ENCODE results near the gene POLR1E. TPM values are rescaled to one million over a fixed set of nuclear protein-coding genes. Genes with fewer than 3 reads are reported as not detected.
A peak's percentile ranks its signal among the peaks of the same experiment; 100 is the strongest.

The POLR1E gene
- total and polyA plus RNA-seq, 5 donors from 2014 or later: 11.2 to 26.9 (median 13.9) TPM

- peak in 1 of 3 donors; percentile 30 for DNase-seq
- ATAC-seq (ENCODE audit: low read depth in 2 of 2): no peak
- no peak overlapping the region for H3K27ac ChIP-seq (ENCODE audit: insufficient read depth, low read length, poor library complexity, severe bottlenecking)
These were observed 29.3 kb downstream of the POLR1E start for GRCh38 chr9:37514999-37515398.

GRCh38 chr9:37515620-37516258, 30.0 kb downstream of the POLR1E start:
- no peaks in the 10 kb centered on the region for H3K27me3 Mint-ChIP-seq
- Histone ChIP-seq H3K27ac (ENCODE audit: insufficient read depth, low read length, poor library complexity, severe bottlenecking) (no peak overlapping the region), H3K27me3 (ENCODE audit: control insufficient read depth, insufficient read depth, low read length) (no peaks in the 10 kb centered on the region), H3K4me1 (ENCODE audit: control insufficient read depth, insufficient read depth, low read length, poor library complexity, severe bottlenecking) (no peaks in the 10 kb centered on the region), H3K4me3 (ENCODE audit: low read depth, low read length) (no peak overlapping the region), H3K9me3 (ENCODE audit: control insufficient read depth in 2 of 2, low read length in 2 of 2) (no peaks in the 10 kb centered on the region), H3K36me3 (ENCODE audit: control insufficient read depth, insufficient read depth, low read length) (no peaks in the 10 kb centered on the region)
- H3K27ac Mint-ChIP-seq: no peak overlapping the region
- no peak for ATAC-seq (ENCODE audit: low read depth in 2 of 2)
- no peaks in the 10 kb centered on the region for H3K4me1 Mint-ChIP-seq
- DNase-seq: no peak
- no peaks in the 10 kb centered on the region for H3K9me3 Mint-ChIP-seq
- peaks cover 12% of the 10 kb centered on the region for H3K36me3 Mint-ChIP-seq
- H3K4me3 Mint-ChIP-seq: no peak overlapping the region

More at GRCh38 chr9:37514999-37515398, 29.3 kb downstream of the POLR1E start:
- no peaks in the 10 kb centered on the region for H3K4me1 Mint-ChIP-seq
- Histone ChIP-seq H3K4me1 (ENCODE audit: control insufficient read depth, insufficient read depth, low read length, poor library complexity, severe bottlenecking) (no peaks in the 10 kb centered on the region), H3K36me3 (ENCODE audit: control insufficient read depth, insufficient read depth, low read length) (no peaks in the 10 kb centered on the region), H3K4me3 (ENCODE audit: low read depth, low read length) (no peak overlapping the region), H3K27me3 (ENCODE audit: control insufficient read depth, insufficient read depth, low read length) (no peaks in the 10 kb centered on the region), H3K9me3 (ENCODE audit: control insufficient read depth in 2 of 2, low read length in 2 of 2) (no peaks in the 10 kb centered on the region)
- peaks cover 9% of the 10 kb centered on the region for H3K36me3 Mint-ChIP-seq
- no peaks in the 10 kb centered on the region for H3K27me3 Mint-ChIP-seq
- no peaks in the 10 kb centered on the region for H3K9me3 Mint-ChIP-seq
- peak overlapping the region in 1 of 3 donors; percentile 18 for H3K27ac Mint-ChIP-seq
- no peak overlapping the region for H3K4me3 Mint-ChIP-seq

GRCh38 chr9:37517923-37518322, 32.2 kb downstream of the POLR1E start:
- Histone ChIP-seq H3K4me3 (ENCODE audit: low read depth, low read length) (no peak overlapping the region), H3K36me3 (ENCODE audit: control insufficient read depth, insufficient read depth, low read length) (no peaks in the 10 kb centered on the region), H3K9me3 (ENCODE audit: control insufficient read depth in 2 of 2, low read length in 2 of 2) (no peaks in the 10 kb centered on the region), H3K27ac (ENCODE audit: insufficient read depth, low read length, poor library complexity, severe bottlenecking) (no peak overlapping the region), H3K4me1 (ENCODE audit: control insufficient read depth, insufficient read depth, low read length, poor library complexity, severe bottlenecking) (no peaks in the 10 kb centered on the region), H3K27me3 (ENCODE audit: control insufficient read depth, insufficient read depth, low read length) (no peaks in the 10 kb centered on the region)
- ATAC-seq (ENCODE audit: low read depth in 2 of 2): no peak
- no peak for DNase-seq
- no peaks in the 10 kb centered on the region for H3K27me3 Mint-ChIP-seq
- H3K4me1 Mint-ChIP-seq: no peaks in the 10 kb centered on the region
- H3K9me3 Mint-ChIP-seq: no peaks in the 10 kb centered on the region
- H3K27ac Mint-ChIP-seq: peak overlapping the region in 1 of 3 donors; percentile 26
- peaks cover 14% of the 10 kb centered on the region for H3K36me3 Mint-ChIP-seq
- no peak overlapping the region for H3K4me3 Mint-ChIP-seq

GRCh38 chr9:37520641-37521040, 34.9 kb downstream of the POLR1E start:
- Histone ChIP-seq H3K36me3 (ENCODE audit: control insufficient read depth, insufficient read depth, low read length) (no peaks in the 10 kb centered on the region), H3K9me3 (ENCODE audit: control insufficient read depth in 2 of 2, low read length in 2 of 2) (no peaks in the 10 kb centered on the region), H3K27ac (ENCODE audit: insufficient read depth, low read length, poor library complexity, severe bottlenecking) (no peak overlapping the region), H3K27me3 (ENCODE audit: control insufficient read depth, insufficient read depth, low read length) (no peaks in the 10 kb centered on the region), H3K4me1 (ENCODE audit: control insufficient read depth, insufficient read depth, low read length, poor library complexity, severe bottlenecking) (no peaks in the 10 kb centered on the region), H3K4me3 (ENCODE audit: low read depth, low read length) (no peak overlapping the region)
- Mint-ChIP-seq H3K4me1 (no peaks in the 10 kb centered on the region), H3K4me3 (no peak overlapping the region), H3K9me3 (no peaks in the 10 kb centered on the region), H3K27ac (peak overlapping the region in 1 of 3 donors; percentile 82), H3K36me3 (peaks cover 21% of the 10 kb centered on the region), H3K27me3 (no peaks in the 10 kb centered on the region)
- DNase-seq (no peak), ATAC-seq (ENCODE audit: low read depth in 2 of 2) (no peak)

GRCh38 chr9:37521111-37521510, 35.4 kb downstream of the POLR1E start:
- Mint-ChIP-seq H3K4me1 (no peaks in the 10 kb centered on the region), H3K9me3 (no peaks in the 10 kb centered on the region), H3K27me3 (no peaks in the 10 kb centered on the region), H3K27ac (peak overlapping the region in 1 of 3 donors; percentile 82), H3K4me3 (no peak overlapping the region), H3K36me3 (peaks cover 21% of the 10 kb centered on the region)
- no peaks in the 10 kb centered on the region for H3K4me1 ChIP-seq (ENCODE audit: control insufficient read depth, insufficient read depth, low read length, poor library complexity, severe bottlenecking)
- no peak overlapping the region for H3K27ac ChIP-seq (ENCODE audit: insufficient read depth, low read length, poor library complexity, severe bottlenecking)
- H3K4me3 ChIP-seq (ENCODE audit: low read depth, low read length): no peak overlapping the region
- DNase-seq (no peak), ATAC-seq (ENCODE audit: low read depth in 2 of 2) (no peak)
- H3K36me3 ChIP-seq (ENCODE audit: control insufficient read depth, insufficient read depth, low read length): no peaks in the 10 kb centered on the region
- no peaks in the 10 kb centered on the region for H3K9me3 ChIP-seq (ENCODE audit: control insufficient read depth in 2 of 2, low read length in 2 of 2)
- no peaks in the 10 kb centered on the region for H3K27me3 ChIP-seq (ENCODE audit: control insufficient read depth, insufficient read depth, low read length)

- H3K4me3 ChIP-seq (ENCODE audit: low read depth, low read length): no peak overlapping the region
- H3K4me1 Mint-ChIP-seq: no peaks in the 10 kb centered on the region
- no peak for DNase-seq
- no peaks in the 10 kb centered on the region for H3K27me3 ChIP-seq (ENCODE audit: control insufficient read depth, insufficient read depth, low read length)
- no peaks in the 10 kb centered on the region for H3K9me3 ChIP-seq (ENCODE audit: control insufficient read depth in 2 of 2, low read length in 2 of 2)
- no peaks in the 10 kb centered on the region for H3K36me3 ChIP-seq (ENCODE audit: control insufficient read depth, insufficient read depth, low read length)
- H3K4me3 Mint-ChIP-seq: no peak overlapping the region
- no peak overlapping the region for H3K27ac Mint-ChIP-seq
- H3K9me3 Mint-ChIP-seq: peaks cover 0 to 1% (median 0%) of the 10 kb centered on the region in 7 donors
- peaks cover 21% of the 10 kb centered on the region for H3K36me3 Mint-ChIP-seq
- H3K27ac ChIP-seq (ENCODE audit: insufficient read depth, low read length, poor library complexity, severe bottlenecking): no peak overlapping the region
- no peak for ATAC-seq (ENCODE audit: low read depth in 2 of 2)
- no peaks in the 10 kb centered on the region for H3K4me1 ChIP-seq (ENCODE audit: control insufficient read depth, insufficient read depth, low read length, poor library complexity, severe bottlenecking)
- H3K27me3 Mint-ChIP-seq: no peaks in the 10 kb centered on the region
These were observed 37.2 kb downstream of the POLR1E start for GRCh38 chr9:37522971-37523370.

- DNase-seq (no peak), ATAC-seq (ENCODE audit: low read depth in 2 of 2) (no peak)
- H3K4me3 Mint-ChIP-seq: no peak overlapping the region
- no peaks in the 10 kb centered on the region for H3K27me3 Mint-ChIP-seq
- Histone ChIP-seq H3K27me3 (ENCODE audit: control insufficient read depth, insufficient read depth, low read length) (no peaks in the 10 kb centered on the region), H3K4me1 (ENCODE audit: control insufficient read depth, insufficient read depth, low read length, poor library complexity, severe bottlenecking) (peaks cover 7% of the 10 kb centered on the region), H3K9me3 (ENCODE audit: control insufficient read depth in 2 of 2, low read length in 2 of 2) (no peaks in the 10 kb centered on the region), H3K4me3 (ENCODE audit: low read depth, low read length) (no peak overlapping the region), H3K36me3 (ENCODE audit: control insufficient read depth, insufficient read depth, low read length) (no peaks in the 10 kb centered on the region), H3K27ac (ENCODE audit: insufficient read depth, low read length, poor library complexity, severe bottlenecking) (no peak overlapping the region)
- peaks cover 21% of the 10 kb centered on the region for H3K36me3 Mint-ChIP-seq
- peaks cover 0 to 1% (median 0%) of the 10 kb centered on the region in 7 donors for H3K9me3 Mint-ChIP-seq
- peaks cover 0 to 9% (median 7%) of the 10 kb centered on the region in 4 donors for H3K4me1 Mint-ChIP-seq
- H3K27ac Mint-ChIP-seq: no peak overlapping the region
These were observed 38.2 kb downstream of the POLR1E start for GRCh38 chr9:37523916-37524315.
